Measurements from ENCODE around the gene BAHCC1. TPM values are rescaled to one million over a fixed set of nuclear protein-coding genes. Genes with fewer than 3 reads are reported as not detected.
A peak's percentile ranks its signal among the peaks of the same experiment; 100 is the strongest.

The BAHCC1 gene
- total RNA-seq, 1 donor from 2014 or later, result 22.7 TPM

GRCh38 chr17:81417049-81417878, 22.0 kb downstream of the BAHCC1 start:
- peak overlapping the region; percentile 85 for H3K27ac Mint-ChIP-seq (ENCODE audit: unreplicated experiment)
- no peak for DNase-seq (ENCODE audit: low spot score)

GRCh38 chr17:81417879-81418709, 22.8 kb downstream of the BAHCC1 start:
- no peak for TF ChIP-seq CTCF (IDR thresholded peaks at IDR 0.05)
- DNase-seq (ENCODE audit: low spot score), result no peak
- H3K27ac Mint-ChIP-seq (ENCODE audit: unreplicated experiment), result peak overlapping the region; percentile 85
- no peaks in the 10 kb centered on the region for H3K9me3 Mint-ChIP-seq (ENCODE audit: low read depth)
- no peaks in the 10 kb centered on the region for H3K36me3 Mint-ChIP-seq (ENCODE audit: low read depth)
- no peaks in the 10 kb centered on the region for H3K27me3 Mint-ChIP-seq (ENCODE audit: low read depth)
- peaks cover 59% of the 10 kb centered on the region for H3K4me1 Mint-ChIP-seq (ENCODE audit: low read depth)
- H3K4me3 Mint-ChIP-seq (ENCODE audit: unreplicated experiment), result no peak overlapping the region

More at GRCh38 chr17:81417049-81417878, 22.0 kb downstream of the BAHCC1 start:
- TF ChIP-seq CTCF (IDR thresholded peaks at IDR 0.05), result no peak
- Mint-ChIP-seq H3K36me3 (ENCODE audit: low read depth) (no peaks in the 10 kb centered on the region), H3K27me3 (ENCODE audit: low read depth) (no peaks in the 10 kb centered on the region), H3K4me3 (ENCODE audit: unreplicated experiment) (peak overlapping the region; percentile 28), H3K4me1 (ENCODE audit: low read depth) (peaks cover 56% of the 10 kb centered on the region), H3K9me3 (ENCODE audit: low read depth) (no peaks in the 10 kb centered on the region)

DNA sequence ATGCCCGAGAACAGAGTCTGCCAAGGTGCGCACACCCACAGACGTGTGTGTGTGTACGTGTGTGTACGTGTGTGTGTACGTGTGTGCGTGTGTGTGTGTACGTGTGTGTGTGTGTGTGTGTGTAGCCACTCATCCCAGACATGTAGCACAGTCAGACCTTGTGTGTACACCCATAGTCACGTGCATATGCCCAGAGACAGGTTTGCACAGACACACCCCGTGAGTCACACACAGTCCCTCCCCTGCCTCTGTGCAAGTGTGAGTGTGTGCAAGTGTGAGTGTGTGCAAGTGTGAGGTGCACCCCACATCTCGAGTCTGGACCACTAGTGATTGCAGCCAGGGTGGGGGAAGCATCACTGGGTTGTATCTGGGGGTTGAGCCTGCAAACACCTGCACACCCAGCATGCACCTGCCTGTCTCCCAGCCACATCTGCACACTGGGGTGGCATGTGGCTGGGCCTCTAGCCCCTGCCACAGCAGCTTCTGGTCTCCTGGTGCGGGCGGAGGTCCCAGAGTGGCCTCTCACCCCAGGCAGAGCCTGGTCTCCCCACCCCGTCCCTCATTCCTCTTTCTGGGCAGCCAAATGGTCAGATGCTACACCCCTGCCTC, 23.6 kb downstream of the BAHCC1 start:
- Mint-ChIP-seq H3K4me1 (ENCODE audit: low read depth) (peaks cover 65% of the 10 kb centered on the region), H3K4me3 (ENCODE audit: unreplicated experiment) (no peak overlapping the region), H3K27me3 (ENCODE audit: low read depth) (no peaks in the 10 kb centered on the region), H3K9me3 (ENCODE audit: low read depth) (no peaks in the 10 kb centered on the region), H3K27ac (ENCODE audit: unreplicated experiment) (peak overlapping the region; percentile 93), H3K36me3 (ENCODE audit: low read depth) (no peaks in the 10 kb centered on the region)
- TF ChIP-seq CTCF (IDR thresholded peaks at IDR 0.05), result no peak
- DNase-seq (ENCODE audit: low spot score), result no peak

- TF ChIP-seq CTCF (IDR thresholded peaks at IDR 0.05), result no peak
- no peak for DNase-seq (ENCODE audit: low spot score)
- Mint-ChIP-seq H3K4me1 (ENCODE audit: low read depth) (peaks cover 65% of the 10 kb centered on the region), H3K4me3 (ENCODE audit: unreplicated experiment) (peak overlapping the region; percentile 22), H3K9me3 (ENCODE audit: low read depth) (no peaks in the 10 kb centered on the region), H3K36me3 (ENCODE audit: low read depth) (no peaks in the 10 kb centered on the region), H3K27me3 (ENCODE audit: low read depth) (no peaks in the 10 kb centered on the region), H3K27ac (ENCODE audit: unreplicated experiment) (peak overlapping the region; percentile 93)
Observed at GRCh38 chr17:81419319-81419885, 24.1 kb downstream of the BAHCC1 start.

Data from chondrocyte (in vitro differentiated cells).